ENCODE results near the gene WWOX. TPM values are rescaled to one million over a fixed set of nuclear protein-coding genes. Genes with fewer than 3 reads are reported as not detected.

The WWOX gene
- total RNA-seq, 1 experiment from 2014 or later: 15.6 TPM

- Histone ChIP-seq H3K27me3 (ENCODE audit: insufficient read depth, low read length) (no peaks in the 10 kb centered on the region), H3K4me1 (ENCODE audit: insufficient read depth, low read length) (no peaks in the 10 kb centered on the region), H2AK5ac (ENCODE audit: insufficient read length, low read length) (no peak overlapping the region), H3K4me2 (ENCODE audit: insufficient read depth, insufficient read length, low read length) (no peak overlapping the region), H2BK5ac (ENCODE audit: insufficient read length, low read length) (no peak overlapping the region), H2AFZ (ENCODE audit: low read length) (no peak overlapping the region), H3K18ac (ENCODE audit: insufficient read length, low read depth, low read length) (no peak overlapping the region), H4K20me1 (ENCODE audit: control insufficient read depth, insufficient read depth, insufficient read length) (no peaks in the 10 kb centered on the region), H2BK12ac (ENCODE audit: insufficient read length, low read depth, low read length) (no peak overlapping the region), H3K9me3 (ENCODE audit: control insufficient read depth, low read depth, low read length) (no peaks in the 10 kb centered on the region), H3T11ph (ENCODE audit: low read length) (no peak overlapping the region), H4K91ac (ENCODE audit: insufficient read length, low read depth, low read length) (no peak overlapping the region), H4K5ac (ENCODE audit: insufficient read length, low read depth, low read length) (no peak overlapping the region), H2BK120ac (ENCODE audit: low read depth, low read length, poor library complexity, severe bottlenecking) (no peak overlapping the region), H3K23ac (ENCODE audit: insufficient read length, low read depth, low read length) (no peak overlapping the region), H3K4ac (ENCODE audit: low read depth, low read length) (no peak overlapping the region), H3K79me1 (ENCODE audit: insufficient read depth, low read depth, low read length, poor library complexity, severe bottlenecking) (no peaks in the 10 kb centered on the region), H2BK20ac (ENCODE audit: low read depth, low read length, poor library complexity, severe bottlenecking) (no peak overlapping the region), H3K79me2 (ENCODE audit: insufficient read depth, low read length) (no peaks in the 10 kb centered on the region), H3K56ac (ENCODE audit: insufficient read length, low read depth, low read length) (no peak overlapping the region), H2BK15ac (ENCODE audit: low read depth, low read length) (no peak overlapping the region), H4K8ac (replicated peaks; ENCODE audit: insufficient read length, low read depth, low read length) (no peak overlapping the region), H3K27ac (ENCODE audit: insufficient read length, low read depth, low read length) (no peak overlapping the region), H3K14ac (ENCODE audit: insufficient read depth, low read length) (no peak overlapping the region), H3K9ac (ENCODE audit: extremely low read depth, insufficient read length, low read length) (no peak overlapping the region), H3K23me2 (ENCODE audit: insufficient read length, low read depth, low read length, poor library complexity, severe bottlenecking) (no peaks in the 10 kb centered on the region)
- Mint-ChIP-seq H3K36me3 (ENCODE audit: insufficient read depth in 1 of 3, low read depth in 3 of 3) (no peaks in the 10 kb centered on the region), H3K27me3 (ENCODE audit: low read depth) (no peaks in the 10 kb centered on the region), H3K4me3 (no peak overlapping the region; a peak in 1 of 5 replicates), H3K4me1 (no peaks in the 10 kb centered on the region), H3K27ac (no peak overlapping the region), H3K9me3 (no peaks in the 10 kb centered on the region; a peak in 1 of 5 replicates)
- DNase-seq: no peak
- WGBS (ENCODE audit: extremely low coverage, insufficient read length, low lambda C conversion rate): no CpG with 5 or more reads among the region's 1 CpG
- TF ChIP-seq CTCF (conservative IDR thresholded peaks at IDR 0.05): no peak
Observed at GRCh38 chr16:78731785-78732184, 632.3 kb downstream of the WWOX start.
